ENCODE measurements around the gene ATP5F1A. TPM values are rescaled to one million over a fixed set of nuclear protein-coding genes. Genes with fewer than 3 reads are reported as not detected.
"Not testable (repeated sequence)": the region's sequence is repeated elsewhere in the genome, so short reads cannot be mapped to it uniquely, and the experiment has no call there.

The ATP5F1A gene
- total RNA-seq, 2 experiments from 2014 or later, result 442 to 447 TPM

GRCh38 chr18:46061387-46061786, 36.7 kb downstream of the ATP5F1A start:
- Mint-ChIP-seq H3K4me1 (ENCODE audit: low read depth) (peaks cover 13% of the 10 kb centered on the region), H3K27me3 (no peaks in the 10 kb centered on the region), H3K9me3 (no peaks in the 10 kb centered on the region), H3K27ac (no peak overlapping the region), H3K4me3 (no peak overlapping the region), H3K36me3 (no peaks in the 10 kb centered on the region)
- DNase-seq, result no peak
- POLR2A ChIA-PET, result interaction anchor here (0.6 kb wide), 1 partner anchor 339 kb away, joined by 3 read pairs; no protein-coding TSS in a partner anchor
- intact Hi-C loops (cut with micrococcal nuclease), result no loop called here
- CTCF ChIA-PET, result interaction anchor here (1.1 kb wide), 1 partner anchor 12 kb away, joined by 4 read pairs; no protein-coding TSS in a partner anchor

GRCh38 chr18:46060359-46060841, 37.7 kb downstream of the ATP5F1A start:
- intact Hi-C loops (cut with micrococcal nuclease), result no loop called here
- POLR2A ChIA-PET, result no interaction called here
- no peak overlapping the region for H3K27ac Mint-ChIP-seq
- DNase-seq, result no peak
- H3K36me3 Mint-ChIP-seq, result no peaks in the 10 kb centered on the region
- no peaks in the 10 kb centered on the region for H3K9me3 Mint-ChIP-seq
- H3K4me1 Mint-ChIP-seq (ENCODE audit: low read depth), result peaks cover 23% of the 10 kb centered on the region
- no peaks in the 10 kb centered on the region for H3K27me3 Mint-ChIP-seq
- CTCF ChIA-PET, result no interaction called here
- H3K4me3 Mint-ChIP-seq, result no peak overlapping the region

GRCh38 chr18:46055838-46056230, 42.3 kb downstream of the ATP5F1A start:
- no peak overlapping the region for H3K4me3 Mint-ChIP-seq
- CTCF ChIA-PET, result interaction anchor here (2.2 kb wide), 1 partner anchor 17 kb away, joined by 15 read pairs; no protein-coding TSS in a partner anchor
- H3K36me3 Mint-ChIP-seq, result no peaks in the 10 kb centered on the region
- intact Hi-C loops (cut with micrococcal nuclease), result loop anchor here (1.0 kb wide), 1 partner anchor 14 kb away; no protein-coding TSS in a partner anchor
- POLR2A ChIA-PET, result no interaction called here
- H3K9me3 Mint-ChIP-seq, result no peaks in the 10 kb centered on the region
- H3K27ac Mint-ChIP-seq, result peak overlapping the region; percentile 24
- H3K4me1 Mint-ChIP-seq (ENCODE audit: low read depth), result peaks cover 41% of the 10 kb centered on the region
- DNase-seq, result no peak
- H3K27me3 Mint-ChIP-seq, result no peaks in the 10 kb centered on the region

GRCh38 chr18:46054956-46055837, 42.9 kb downstream of the ATP5F1A start:
- CTCF ChIA-PET, result interaction anchor here (0.8 to 2.2 kb wide), 2 partner anchors 18 to 175 kb away, joined by 4 to 15 read pairs; no protein-coding TSS in a partner anchor
- Mint-ChIP-seq H3K27me3 (no peaks in the 10 kb centered on the region), H3K4me1 (ENCODE audit: low read depth) (peaks cover 41% of the 10 kb centered on the region), H3K9me3 (no peaks in the 10 kb centered on the region), H3K36me3 (no peaks in the 10 kb centered on the region), H3K4me3 (no peak overlapping the region), H3K27ac (peak overlapping the region; percentile 24)
- no peak for DNase-seq
- intact Hi-C loops (cut with micrococcal nuclease), result loop anchor here (1.0 kb wide), 1 partner anchor 13 kb away; no protein-coding TSS in a partner anchor
- POLR2A ChIA-PET, result no interaction called here

GRCh38 chr18:46053368-46054095, 44.6 kb downstream of the ATP5F1A start:
- Mint-ChIP-seq H3K27me3 (no peaks in the 10 kb centered on the region), H3K27ac (no peak overlapping the region), H3K4me1 (ENCODE audit: low read depth) (peaks cover 41% of the 10 kb centered on the region), H3K36me3 (no peaks in the 10 kb centered on the region), H3K4me3 (no peak overlapping the region), H3K9me3 (no peaks in the 10 kb centered on the region)
- intact Hi-C loops (cut with micrococcal nuclease), result loop anchor here (1.0 kb wide), 1 partner anchor 40 kb away; no protein-coding TSS in a partner anchor
- CTCF ChIA-PET, result interaction anchor here (1.1 kb wide), 2 partner anchors 20 to 79 kb away, joined by 4 to 6 read pairs; no protein-coding TSS in a partner anchor
- POLR2A ChIA-PET, result no interaction called here
- no peak for DNase-seq

GRCh38 chr18:46051731-46052461, 46.2 kb downstream of the ATP5F1A start:
- no peaks in the 10 kb centered on the region for H3K36me3 Mint-ChIP-seq
- no peaks in the 10 kb centered on the region for H3K9me3 Mint-ChIP-seq
- no peak overlapping the region for H3K27ac Mint-ChIP-seq
- CTCF ChIA-PET, result no interaction called here
- intact Hi-C loops (cut with micrococcal nuclease), result no loop called here
- POLR2A ChIA-PET, result no interaction called here
- H3K27me3 Mint-ChIP-seq, result no peaks in the 10 kb centered on the region
- DNase-seq, result no peak
- peaks cover 41% of the 10 kb centered on the region for H3K4me1 Mint-ChIP-seq (ENCODE audit: low read depth)
- H3K4me3 Mint-ChIP-seq, result no peak overlapping the region

- H3K27ac Mint-ChIP-seq, result no peak overlapping the region
- no peaks in the 10 kb centered on the region for H3K27me3 Mint-ChIP-seq
- intact Hi-C loops (cut with micrococcal nuclease), result no loop called here
- H3K9me3 Mint-ChIP-seq, result no peaks in the 10 kb centered on the region
- no peak overlapping the region for H3K4me3 Mint-ChIP-seq
- ChIA-PET POLR2A (no interaction called here), CTCF (no interaction called here)
- DNase-seq, result no peak
- peaks cover 32% of the 10 kb centered on the region for H3K4me1 Mint-ChIP-seq (ENCODE audit: low read depth)
- no peaks in the 10 kb centered on the region for H3K36me3 Mint-ChIP-seq
Observed at GRCh38 chr18:46050268-46050667, 47.8 kb downstream of the ATP5F1A start.

GRCh38 chr18:46048641-46049040, 49.5 kb downstream of the ATP5F1A start:
- Mint-ChIP-seq H3K27ac (no peak overlapping the region), H3K36me3 (no peaks in the 10 kb centered on the region), H3K4me1 (ENCODE audit: low read depth) (peaks cover 24% of the 10 kb centered on the region), H3K27me3 (no peaks in the 10 kb centered on the region), H3K9me3 (peaks cover 2% of the 10 kb centered on the region), H3K4me3 (no peak overlapping the region)
- DNase-seq, result no peak
- intact Hi-C loops (cut with micrococcal nuclease), result no loop called here
- ChIA-PET POLR2A (no interaction called here), CTCF (no interaction called here)

GRCh38 chr18:46047369-46047768, 50.7 kb downstream of the ATP5F1A start:
- H3K9me3 Mint-ChIP-seq; intact Hi-C loops (cut with micrococcal nuclease); H3K27ac Mint-ChIP-seq; H3K4me3 Mint-ChIP-seq; H3K27me3 Mint-ChIP-seq; DNase-seq; POLR2A ChIA-PET; CTCF ChIA-PET; H3K36me3 Mint-ChIP-seq: not testable (repeated sequence)
- peaks cover 24% of the 10 kb centered on the region for H3K4me1 Mint-ChIP-seq (ENCODE audit: low read depth)

- Mint-ChIP-seq H3K4me3 (no peak overlapping the region), H3K27ac (no peak overlapping the region), H3K4me1 (ENCODE audit: low read depth) (peaks cover 26% of the 10 kb centered on the region), H3K9me3 (peaks cover 2% of the 10 kb centered on the region), H3K36me3 (no peaks in the 10 kb centered on the region), H3K27me3 (no peaks in the 10 kb centered on the region)
- DNase-seq, result no peak
- CTCF ChIA-PET, result interaction anchor here (1.0 to 1.3 kb wide), 2 partner anchors 9 to 12 kb away, joined by 3 read pairs; no protein-coding TSS in a partner anchor
- intact Hi-C loops (cut with micrococcal nuclease), result no loop called here
- POLR2A ChIA-PET, result no interaction called here
Observed at GRCh38 chr18:46046688-46047087, 51.4 kb downstream of the ATP5F1A start.

GRCh38 chr18:46046126-46046525, 52.0 kb downstream of the ATP5F1A start:
- peaks cover 27% of the 10 kb centered on the region for H3K4me1 Mint-ChIP-seq (ENCODE audit: low read depth)
- no peaks in the 10 kb centered on the region for H3K27me3 Mint-ChIP-seq
- ChIA-PET POLR2A (no interaction called here), CTCF (interaction anchor here (1.0 to 1.3 kb wide), 2 partner anchors 9 to 12 kb away, joined by 3 read pairs; no protein-coding TSS in a partner anchor)
- intact Hi-C loops (cut with micrococcal nuclease), result no loop called here
- H3K27ac Mint-ChIP-seq, result no peak overlapping the region
- peaks cover 2% of the 10 kb centered on the region for H3K9me3 Mint-ChIP-seq
- no peaks in the 10 kb centered on the region for H3K36me3 Mint-ChIP-seq
- no peak for DNase-seq
- no peak overlapping the region for H3K4me3 Mint-ChIP-seq
